ENCODE results near the gene EML1.

DNA sequence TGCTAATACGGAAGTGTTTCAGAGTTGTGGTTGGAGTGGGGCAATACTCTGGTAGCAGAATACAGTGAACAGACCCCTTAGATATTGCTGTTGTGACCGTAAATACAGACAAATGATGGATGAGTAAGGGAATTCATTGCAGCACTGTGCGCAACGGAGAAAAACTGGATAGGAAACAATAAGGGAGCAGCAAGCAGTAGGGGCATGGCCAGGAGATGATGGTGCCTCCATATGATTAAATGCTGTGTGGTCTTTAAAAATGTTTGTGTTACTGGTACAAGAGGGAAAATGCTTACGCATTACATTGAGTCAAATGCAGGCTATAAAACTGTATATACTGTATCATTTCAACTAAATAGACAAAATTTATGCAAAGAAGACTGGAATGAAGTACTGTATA is 61.6 kb downstream of the EML1 start:
- no peak for TF ChIP-seq CTCF (IDR thresholded peaks at IDR 0.05 in 8 of 11, conservative IDR thresholded peaks at IDR 0.05 in 3 of 11)
- TF ChIP-seq POLR2AphosphoS5 (IDR thresholded peaks at IDR 0.05) = no peak

Data from spleen (tissue), 7 donors.